DMS79 treated with DMSO at 0.1 percent for 48 hours (cell line): ENCODE measurements around the gene PLA2G2D.

Experiments used
- DNase-seq: peaks from one replicate; lab custom pipeline; 2025; lab: John Stamatoyannopoulos, UW

Gene PLA2G2D, protein sequence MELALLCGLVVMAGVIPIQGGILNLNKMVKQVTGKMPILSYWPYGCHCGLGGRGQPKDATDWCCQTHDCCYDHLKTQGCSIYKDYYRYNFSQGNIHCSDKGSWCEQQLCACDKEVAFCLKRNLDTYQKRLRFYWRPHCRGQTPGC

DNA sequence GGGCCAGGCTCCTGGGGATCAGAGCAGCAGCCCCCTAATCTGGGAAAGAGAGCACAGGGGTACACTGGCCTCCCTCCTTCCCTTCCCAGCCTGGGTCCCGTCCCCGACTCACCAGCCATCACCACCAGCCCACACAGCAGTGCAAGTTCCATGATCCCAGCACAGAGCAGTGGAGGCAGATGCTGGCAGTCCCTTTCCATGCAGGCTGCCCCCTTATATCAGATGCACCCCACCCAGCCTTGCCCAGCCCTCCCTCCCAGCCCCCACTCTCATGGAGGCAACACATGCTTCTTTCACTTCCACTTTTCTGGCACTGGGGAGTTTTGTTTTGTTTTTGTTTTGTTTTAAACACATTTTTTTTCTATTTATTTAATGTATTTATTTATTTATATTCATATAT lies at the start of gene PLA2G2D:
Gene PLA2G2D, minus strand, starts transcription at position 190 of the 400 bp plus-strand sequence. Its CDS starts 38 bp downstream, at position 152.
- no peak for DNase-seq

DNA sequence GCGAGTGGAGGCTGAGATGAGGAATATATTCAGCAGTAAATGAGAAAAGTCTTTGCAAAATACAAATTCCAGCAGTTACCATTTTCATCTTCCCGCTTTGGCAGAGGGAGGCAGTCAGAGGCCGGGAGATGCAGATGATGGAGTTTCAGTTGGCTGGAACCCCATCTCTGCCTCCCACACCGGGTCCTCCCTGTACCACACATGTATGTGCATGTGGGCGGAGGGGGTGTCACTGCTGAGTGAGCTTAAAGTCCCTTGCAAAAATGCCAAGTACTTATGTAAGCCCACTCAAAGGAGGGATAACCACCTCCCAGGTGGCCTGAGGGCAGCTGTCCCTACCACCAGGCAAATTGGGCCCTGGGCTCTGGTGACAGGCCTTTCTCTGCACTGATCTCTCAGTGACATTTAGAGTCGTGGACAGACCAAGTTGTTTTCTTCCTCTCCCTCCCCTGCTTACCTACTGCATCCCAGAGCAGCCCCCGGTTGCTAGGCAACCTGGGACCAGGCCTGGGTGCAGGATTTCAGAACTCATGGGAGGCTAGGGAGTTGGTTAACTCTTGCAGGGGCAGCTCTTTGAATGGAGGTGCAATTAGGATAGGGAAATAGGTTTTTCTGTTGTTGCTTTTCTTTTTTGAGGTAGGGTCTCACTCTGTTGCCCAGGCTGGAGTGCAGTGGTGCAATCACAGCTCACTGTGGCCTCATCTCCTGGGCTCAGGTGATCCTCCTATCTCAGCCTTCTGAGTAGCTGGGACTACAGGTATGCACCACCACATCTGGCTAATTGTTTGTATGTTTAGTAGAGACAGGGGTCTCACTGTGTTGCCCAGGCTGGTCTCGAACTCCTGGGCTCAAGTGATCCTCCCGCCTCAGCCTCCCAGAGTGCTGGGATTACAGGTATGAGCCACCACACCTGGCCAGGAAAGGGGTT lies 49.5 kb upstream of the PLA2G2D start:
- no peak for DNase-seq

DNA sequence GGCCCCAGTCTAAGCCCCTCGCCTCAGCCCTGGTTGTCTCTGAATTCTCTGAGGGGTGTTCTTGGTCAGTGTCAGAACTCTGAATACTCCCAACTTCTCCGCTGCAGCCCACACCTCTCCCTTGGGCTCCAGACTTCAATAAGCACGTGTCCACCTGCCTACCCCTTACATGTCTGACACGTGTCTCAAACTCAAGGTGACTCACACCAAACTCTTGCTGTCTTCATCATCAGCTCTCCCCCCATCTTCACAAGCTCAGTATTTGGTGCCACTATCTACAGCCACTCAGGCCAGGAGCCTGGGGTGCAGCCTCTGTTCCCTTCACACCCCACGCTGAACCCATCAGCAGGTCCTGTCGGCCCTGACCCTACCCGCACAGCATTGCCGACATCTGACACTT lies 47.8 kb upstream of the PLA2G2D start:
- no peak for DNase-seq

DNA sequence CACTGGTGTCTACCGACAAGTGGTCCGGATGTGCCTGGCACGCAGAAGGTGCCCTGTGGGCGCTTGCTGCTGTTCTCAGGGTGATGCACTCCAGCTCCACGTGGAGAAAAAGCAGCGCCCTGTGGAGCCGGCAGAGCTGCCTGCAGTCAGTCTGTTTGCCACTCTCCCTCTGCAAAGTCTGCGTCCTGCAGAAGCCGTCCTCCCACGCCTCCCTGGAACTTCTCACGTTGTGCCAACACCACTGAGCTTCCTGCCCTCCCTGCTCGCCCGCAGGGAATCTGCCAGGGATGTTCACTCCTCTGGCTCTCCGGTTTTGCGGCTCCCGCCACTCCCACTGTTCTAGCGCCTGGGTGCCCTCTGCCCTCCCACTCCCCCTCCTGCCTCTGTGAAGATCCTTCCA lies 46.7 kb upstream of the PLA2G2D start:
- DNase-seq = no peak

DNA sequence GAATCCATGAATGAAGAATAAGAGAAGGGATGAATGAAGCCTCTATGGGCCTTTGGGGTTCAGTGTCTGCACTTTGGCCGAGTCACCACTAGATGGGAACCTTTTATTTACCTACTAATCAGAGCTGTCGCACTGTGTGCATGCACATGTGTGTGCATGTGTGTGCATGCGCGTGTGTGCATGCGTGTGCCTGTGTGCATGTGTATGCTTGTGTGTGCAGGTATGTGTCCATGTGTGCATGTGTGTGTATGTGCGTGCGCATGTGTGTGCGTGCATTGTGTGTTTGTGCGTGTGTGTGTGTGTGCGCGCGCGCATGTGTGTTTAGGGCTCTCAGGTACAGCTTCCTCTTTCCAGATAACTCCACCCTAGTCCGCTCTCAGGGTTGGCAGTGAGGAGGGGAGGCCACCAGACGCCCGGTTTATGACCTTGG lies 46.2 kb upstream of the PLA2G2D start:
- no peak for DNase-seq

DNA sequence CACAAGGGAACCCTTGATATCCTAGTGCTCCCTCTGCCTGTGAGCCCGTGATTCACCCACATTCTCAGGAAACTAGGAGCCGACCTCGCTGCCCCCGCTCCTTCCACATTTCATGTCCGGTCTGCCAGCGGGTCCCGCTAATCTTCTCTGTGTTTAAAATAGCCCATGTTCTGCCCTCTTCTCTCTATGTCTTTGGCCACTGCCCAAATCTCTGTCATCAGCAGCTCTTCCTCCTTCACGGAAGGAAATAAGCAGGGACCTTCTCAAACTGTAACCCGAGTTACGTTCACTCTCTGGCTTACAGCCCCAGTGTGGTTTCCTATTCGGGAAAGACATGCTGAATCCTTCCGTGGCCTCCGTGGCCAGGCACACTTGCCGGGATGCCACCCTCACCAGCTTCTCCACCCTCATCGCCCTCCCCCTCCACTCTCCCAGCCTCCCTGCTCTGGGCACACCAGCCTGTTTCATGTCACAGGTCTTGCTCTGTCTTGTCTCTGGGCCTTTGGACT lies 45.4 kb upstream of the PLA2G2D start:
- no peak for DNase-seq

DNA sequence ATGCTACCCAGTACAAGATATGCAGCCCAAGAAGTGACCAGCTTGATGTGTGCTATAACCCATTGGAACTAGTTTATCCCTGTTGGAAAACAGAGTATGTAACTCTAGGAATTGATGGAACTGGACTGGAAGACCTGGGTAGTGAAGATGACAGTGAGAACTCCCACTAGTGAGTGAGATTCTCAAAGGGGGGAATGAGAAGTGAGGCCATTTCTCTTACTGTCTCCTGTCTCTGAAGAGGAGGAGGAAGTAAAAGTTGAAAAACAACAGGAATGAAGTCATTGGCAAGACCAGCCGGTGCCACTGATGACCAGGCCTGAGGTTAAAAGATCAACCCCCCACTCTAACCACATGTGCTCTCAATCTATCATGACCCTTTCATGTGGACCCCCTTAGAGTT lies 40.7 kb upstream of the PLA2G2D start:
- no peak for DNase-seq

DNA sequence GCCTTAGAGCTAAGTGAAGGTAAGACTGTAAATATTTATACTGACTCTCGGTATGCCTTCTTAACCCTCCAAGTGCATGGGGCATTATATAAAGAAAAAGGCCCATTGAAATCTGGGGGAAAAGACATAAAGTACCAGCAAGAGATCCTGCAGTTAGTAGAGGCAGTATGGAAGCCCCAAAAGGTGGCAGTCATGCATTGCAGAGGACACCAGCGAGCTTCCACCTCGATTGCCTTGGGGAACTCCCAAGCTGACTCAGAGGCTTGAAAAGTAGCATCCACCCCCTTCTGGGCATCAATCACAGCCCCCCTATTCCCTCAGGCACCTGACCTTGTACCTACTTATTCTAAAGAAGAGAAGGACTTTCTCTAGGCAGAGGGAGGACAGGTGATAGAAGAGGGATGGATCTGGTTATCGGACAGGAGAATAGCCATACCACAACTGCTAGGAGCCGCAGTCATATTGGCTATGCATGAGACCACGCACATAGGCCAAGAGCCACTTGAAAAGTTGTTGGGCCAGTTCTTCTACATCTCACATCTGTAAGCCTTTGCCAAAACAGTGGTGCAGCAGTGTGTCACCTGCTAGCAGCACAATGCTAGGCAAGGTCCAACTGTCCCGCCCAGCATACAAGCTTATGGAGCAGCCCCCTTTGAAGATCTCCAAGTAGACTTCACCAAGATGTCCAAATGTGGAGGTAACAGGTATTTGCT lies 39.2 kb upstream of the PLA2G2D start:
- no peak for DNase-seq

DNA sequence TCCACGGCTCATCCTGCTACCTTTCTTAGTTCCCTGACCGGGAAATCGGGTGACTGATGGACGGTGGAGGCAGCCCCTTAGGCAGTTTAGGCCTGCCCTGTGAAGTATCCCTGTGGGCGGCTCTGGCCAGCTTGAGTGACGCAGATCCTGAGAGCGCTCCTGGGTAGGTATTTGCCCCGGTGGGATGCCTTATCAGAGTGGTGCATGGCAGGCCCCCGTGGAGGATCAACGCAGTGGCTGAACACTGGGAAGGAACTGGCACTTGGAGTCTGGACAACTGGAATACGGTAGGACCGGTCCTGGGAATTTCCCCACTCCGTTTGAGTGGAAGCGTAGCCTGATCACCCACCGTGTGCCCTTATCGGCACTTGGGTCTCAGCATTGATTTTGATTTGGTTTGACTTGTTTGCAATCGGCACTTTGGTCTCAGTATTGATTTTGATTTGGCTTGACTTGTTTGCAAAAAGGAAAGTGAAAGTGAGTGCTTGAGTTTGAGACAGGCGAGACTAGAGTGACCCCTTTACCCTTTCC lies 35.0 kb upstream of the PLA2G2D start:
- no peak for DNase-seq

DNA sequence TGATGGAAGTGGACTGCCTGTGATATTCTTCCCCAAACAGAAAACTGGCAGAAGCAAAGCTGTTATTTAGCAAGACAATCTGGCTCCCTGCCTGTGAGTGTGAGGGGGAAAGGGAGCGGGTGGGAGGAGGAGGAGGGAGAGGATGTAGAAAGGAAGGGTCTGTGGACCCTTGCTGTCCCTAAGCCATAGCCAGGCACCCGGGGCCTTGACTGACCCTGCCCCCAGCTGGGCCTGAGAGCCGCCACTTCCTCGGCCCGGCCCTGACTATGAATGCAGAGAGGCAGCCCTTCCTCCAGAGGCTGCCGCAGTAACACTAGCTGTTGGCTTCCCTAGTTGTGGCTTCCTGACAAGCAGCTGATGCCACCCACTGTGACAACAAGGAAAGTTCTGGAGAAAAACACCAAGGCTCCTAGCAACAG lies 33.7 kb upstream of the PLA2G2D start:
- DNase-seq = no peak

DNA sequence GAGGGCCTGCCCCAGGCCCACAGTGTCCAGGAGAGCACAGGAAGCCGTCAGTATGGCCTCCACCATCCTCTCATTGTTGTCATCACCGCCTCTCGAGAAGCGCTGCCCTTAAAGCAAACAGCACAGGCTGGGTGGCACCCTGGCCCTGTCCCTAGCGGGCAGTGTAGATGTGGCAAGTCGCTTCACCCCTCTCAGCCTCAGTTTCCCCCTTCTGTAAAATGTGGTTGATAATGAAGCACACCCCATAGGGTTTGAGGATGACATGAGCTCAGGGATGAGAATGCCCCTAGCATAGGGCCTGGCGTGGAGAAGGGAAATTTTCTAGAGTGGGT lies 33.2 kb upstream of the PLA2G2D start:
- no peak for DNase-seq

DNA sequence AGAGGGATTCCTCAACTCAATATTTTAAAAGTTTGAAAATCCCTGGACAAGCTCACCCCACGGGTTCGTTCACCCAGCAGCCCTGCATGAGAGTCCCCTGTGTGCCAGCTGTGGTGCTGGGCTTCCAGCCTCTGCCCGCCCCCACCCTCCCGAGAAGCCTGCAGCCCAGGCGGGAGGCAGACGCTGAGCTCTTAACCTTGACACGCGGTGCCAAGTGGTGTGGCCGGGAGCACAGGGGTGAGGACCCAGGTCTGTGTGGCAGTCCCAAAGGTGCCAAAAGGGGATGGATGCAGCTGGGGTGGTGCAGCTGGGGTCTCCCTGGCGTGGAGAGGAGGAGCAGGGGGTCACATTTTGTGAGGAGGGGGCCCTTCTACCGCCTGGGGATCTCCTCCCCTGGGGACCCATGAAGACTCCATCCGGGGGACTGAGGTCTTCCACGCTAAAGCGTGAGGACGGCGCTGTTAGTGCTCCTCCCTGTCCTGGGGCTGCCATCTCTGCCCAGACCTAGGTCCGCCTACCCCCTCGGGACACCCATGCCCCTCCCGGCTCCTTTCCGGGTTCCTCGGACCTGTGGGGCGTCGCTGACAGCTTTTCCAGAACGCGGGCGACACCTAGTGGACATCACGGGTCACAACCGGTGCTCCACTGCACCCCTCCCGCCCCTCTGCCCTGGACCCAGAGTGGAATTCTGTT lies 32.7 kb upstream of the PLA2G2D start:
- peak; percentile 71 for DNase-seq

DNA sequence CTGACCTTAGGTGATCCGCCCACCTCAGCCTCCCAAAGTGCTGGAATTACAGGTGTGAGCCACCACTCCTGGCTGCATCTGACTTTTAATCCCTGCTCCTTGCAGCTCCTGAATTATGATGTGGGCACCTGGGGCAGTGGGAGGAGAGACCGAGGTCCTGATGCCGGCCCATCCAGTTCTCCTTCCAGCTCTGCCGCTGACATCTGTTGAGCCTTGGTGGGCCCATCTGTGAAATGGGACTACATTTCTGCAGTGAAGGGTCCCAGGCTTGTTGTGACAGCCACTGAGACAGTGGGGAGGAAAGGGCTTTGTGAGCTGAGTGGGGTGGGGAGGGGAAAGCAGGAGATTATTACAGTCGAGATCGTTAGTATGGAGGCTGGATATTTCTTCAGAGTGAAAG lies 31.6 kb upstream of the PLA2G2D start:
- DNase-seq = no peak

DNA sequence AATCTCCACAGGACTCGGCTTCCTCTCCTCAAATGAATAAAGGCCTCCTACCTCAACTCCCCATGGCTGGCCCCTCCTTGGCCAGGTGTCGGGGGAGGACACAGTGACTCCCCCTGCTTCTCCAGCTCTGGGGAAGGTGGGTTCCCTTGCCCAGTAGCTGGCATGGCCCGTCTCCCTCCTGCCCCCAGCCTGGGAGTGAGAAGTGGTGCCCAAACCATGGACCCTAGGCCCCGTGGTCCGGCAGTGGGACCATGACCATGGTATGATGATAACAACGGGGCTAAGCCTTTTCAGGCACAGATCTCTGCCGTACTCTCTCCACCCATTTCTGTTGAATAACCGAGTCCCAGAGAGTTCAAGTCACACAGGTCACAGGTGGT lies 31.0 kb upstream of the PLA2G2D start:
- no peak for DNase-seq

DNA sequence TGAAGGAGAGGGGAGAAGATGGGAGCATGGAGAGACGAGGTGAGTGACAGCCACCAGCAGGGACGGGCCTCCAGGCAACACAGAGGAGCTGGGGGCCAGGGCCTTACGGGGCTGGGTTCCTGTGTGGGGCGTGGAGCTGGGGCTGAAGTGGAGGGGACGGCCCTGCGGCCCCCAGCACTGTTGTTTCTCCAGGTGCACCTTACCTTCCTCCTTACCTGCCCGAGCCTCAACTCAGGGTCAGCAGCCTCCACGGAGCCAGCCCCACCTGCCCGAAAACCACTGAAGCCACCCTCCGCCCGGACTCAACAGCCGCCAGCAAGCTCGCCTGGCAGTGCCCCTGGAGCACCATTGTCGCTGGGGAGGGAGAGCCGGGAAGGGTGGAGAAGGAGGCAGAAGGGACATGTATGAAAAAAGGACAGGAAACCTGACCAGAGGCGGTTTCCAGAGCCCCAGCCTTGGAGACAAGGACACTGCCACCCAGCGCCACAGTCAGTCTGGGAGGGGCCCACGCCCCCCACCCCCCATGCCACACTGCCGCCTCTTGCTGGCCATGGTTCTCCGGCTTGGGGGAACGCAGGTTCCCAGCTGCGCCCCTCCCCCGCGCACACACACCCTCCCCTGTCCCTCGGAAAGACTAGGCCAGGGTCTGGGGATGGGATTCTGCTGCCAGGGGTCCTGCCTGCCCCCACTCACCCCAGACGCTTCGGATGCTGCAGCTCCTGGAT lies 30.4 kb upstream of the PLA2G2D start:
- DNase-seq = no peak

DNA sequence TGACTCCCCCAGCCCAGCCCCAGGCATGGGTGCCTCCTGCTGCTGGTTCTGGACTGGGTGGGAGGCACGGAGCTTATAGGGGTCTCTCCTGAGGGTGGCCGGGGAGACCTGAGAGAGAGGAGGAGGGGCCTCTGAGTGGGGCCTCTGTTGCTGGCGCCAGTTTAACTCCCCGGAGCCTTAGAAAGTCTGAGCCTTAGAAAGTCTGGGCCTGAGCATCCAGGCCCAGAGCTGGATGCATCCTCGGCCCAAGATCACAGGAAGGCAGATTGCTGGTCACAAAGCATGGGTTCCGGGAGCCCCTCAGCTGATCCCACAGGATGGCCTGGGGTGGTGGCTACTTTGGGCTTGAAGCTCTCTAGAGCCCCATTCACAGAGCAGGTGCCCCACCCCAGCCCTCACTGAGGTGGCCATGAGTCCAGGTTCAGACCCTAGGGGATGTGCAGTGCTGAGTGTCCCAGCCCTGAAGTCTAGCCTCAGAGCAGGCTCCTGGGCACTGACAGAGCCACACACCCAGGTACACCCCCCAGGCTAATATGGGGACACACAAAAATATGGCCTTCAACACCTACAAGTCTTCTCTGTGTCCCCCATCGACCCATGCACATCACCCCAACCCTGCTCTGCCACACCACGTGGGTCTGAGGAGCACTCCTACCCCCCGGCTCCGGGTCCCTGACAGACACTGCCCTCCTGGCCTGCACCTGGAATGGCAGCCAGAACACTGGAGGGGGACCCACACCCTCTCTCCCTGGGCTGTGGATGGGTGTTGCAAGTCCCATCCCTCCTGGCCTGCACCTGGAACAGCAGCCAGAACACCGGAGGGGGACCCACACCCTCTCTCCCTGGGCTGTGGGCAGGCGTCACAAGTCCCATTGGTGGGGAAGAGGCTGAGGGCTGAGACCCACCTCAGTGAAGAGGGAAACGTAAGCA lies 29.5 kb upstream of the PLA2G2D start:
- no peak for DNase-seq

DNA sequence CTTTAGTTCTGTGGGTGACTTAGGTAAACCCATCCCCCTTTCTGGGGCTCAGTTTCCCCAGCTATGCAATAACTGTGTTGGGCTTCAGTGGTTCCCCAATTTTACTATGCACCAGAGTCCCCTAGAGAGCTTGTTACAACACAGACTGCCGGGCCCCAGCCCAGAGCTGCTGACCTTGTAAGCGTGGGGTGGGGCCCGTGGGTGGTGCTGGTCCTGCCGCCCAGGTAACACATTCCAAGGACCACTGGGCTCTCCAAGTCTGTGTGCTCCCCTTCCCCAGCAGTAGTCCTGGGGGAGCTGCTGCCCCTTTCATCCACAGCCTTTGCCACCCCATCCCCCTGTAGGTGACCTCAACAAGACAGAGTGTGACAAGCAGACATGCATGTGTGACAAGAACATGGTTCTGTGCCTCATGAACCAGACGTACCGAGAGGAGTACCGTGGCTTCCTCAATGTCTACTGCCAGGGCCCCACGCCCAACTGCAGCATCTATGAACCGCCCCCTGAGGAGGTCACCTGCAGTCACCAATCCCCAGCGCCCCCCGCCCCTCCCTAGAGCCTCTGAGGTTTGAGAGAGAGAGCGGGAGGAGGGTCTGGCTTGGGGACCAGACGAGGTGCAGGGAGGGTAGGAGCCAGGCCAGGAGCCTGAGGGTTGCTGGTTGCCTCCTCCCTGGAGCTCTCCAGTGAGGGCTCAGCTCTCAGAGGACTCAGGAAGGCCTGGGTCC lies 28.7 kb upstream of the PLA2G2D start:
- DNase-seq = no peak

DNA sequence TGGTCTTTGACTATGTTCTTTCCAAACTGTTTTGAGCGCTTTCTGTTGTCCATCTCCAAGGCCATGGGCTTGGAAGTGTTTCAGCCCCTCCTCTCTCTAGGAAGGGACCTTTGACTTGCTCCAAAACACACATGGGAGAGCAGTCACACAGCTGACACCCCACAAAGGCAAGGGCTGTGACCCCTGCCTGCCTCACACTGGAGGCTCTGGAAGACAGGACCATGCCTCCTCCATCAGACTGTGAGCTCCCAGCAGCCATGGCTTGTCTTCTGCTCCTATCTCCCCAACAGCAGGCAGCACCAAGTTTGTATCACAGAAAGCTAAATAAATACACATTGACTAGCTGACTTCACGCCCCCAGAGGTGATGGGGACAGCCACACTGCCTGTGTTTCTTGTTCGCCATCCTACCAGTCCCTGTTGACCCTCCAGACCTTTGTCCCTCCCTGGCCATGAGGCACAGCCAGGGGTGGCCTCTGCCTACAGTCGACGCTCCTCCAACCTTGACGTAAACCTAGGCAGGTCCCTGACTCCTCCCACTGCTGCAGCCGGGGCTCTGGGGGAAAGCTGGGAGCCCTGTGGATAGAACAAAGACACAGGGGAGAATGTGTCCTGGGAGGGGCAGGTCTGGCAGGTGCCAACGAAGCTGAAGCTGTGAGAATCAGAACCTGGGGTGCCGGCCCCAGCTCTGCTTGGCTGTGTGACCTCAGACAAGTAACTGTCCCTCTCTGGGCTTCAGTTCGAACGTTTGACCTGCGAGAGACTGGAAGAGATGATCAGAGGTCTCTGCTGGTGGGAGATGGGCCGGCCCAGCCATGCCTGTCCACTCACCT lies 24.6 kb upstream of the PLA2G2D start:
- no peak for DNase-seq

DNA sequence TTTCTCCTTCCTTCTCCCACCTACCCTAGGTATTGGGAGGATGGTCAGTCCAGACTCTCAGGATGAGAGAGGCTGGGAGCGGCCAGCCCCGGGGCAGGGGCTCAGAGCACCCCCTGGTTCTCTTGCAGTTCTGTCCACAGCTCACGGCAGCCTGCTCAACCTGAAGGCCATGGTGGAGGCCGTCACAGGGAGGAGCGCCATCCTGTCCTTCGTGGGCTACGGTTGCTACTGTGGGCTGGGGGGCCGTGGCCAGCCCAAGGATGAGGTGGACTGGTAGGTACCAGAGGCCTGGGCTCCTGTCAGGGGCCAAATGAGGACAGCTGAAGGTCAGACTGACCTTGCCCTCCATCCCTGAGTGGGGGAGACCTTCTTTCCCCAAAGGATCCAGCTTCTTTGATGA lies 24.0 kb upstream of the PLA2G2D start:
- DNase-seq = no peak
